ENCODE data around the gene FNIP2.

The FNIP2 gene

GRCh38 chr4:158763462-158763861, 5.4 kb upstream of the FNIP2 start:
- TF ChIP-seq, protein P1, sequence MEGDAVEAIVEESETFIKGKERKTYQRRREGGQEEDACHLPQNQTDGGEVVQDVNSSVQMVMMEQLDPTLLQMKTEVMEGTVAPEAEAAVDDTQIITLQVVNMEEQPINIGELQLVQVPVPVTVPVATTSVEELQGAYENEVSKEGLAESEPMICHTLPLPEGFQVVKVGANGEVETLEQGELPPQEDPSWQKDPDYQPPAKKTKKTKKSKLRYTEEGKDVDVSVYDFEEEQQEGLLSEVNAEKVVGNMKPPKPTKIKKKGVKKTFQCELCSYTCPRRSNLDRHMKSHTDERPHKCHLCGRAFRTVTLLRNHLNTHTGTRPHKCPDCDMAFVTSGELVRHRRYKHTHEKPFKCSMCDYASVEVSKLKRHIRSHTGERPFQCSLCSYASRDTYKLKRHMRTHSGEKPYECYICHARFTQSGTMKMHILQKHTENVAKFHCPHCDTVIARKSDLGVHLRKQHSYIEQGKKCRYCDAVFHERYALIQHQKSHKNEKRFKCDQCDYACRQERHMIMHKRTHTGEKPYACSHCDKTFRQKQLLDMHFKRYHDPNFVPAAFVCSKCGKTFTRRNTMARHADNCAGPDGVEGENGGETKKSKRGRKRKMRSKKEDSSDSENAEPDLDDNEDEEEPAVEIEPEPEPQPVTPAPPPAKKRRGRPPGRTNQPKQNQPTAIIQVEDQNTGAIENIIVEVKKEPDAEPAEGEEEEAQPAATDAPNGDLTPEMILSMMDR (IDR thresholded peaks at IDR 0.05; ENCODE audit: control insufficient read depth, extremely low read depth, insufficient read depth) = no peak
- no peak for DNase-seq (ENCODE audit: low read depth)
- no peak overlapping the region for H3K4me3 ChIP-seq (ENCODE audit: low read depth, low read length)

GRCh38 chr4:158766434-158767044, 2.3 kb upstream of the FNIP2 start:
- no peak overlapping the region for H3K4me3 ChIP-seq (ENCODE audit: low read depth, low read length)
- TF ChIP-seq, protein P1 (IDR thresholded peaks at IDR 0.05; ENCODE audit: control insufficient read depth, extremely low read depth, insufficient read depth) = no peak
- no peak for DNase-seq (ENCODE audit: low read depth)

DNA sequence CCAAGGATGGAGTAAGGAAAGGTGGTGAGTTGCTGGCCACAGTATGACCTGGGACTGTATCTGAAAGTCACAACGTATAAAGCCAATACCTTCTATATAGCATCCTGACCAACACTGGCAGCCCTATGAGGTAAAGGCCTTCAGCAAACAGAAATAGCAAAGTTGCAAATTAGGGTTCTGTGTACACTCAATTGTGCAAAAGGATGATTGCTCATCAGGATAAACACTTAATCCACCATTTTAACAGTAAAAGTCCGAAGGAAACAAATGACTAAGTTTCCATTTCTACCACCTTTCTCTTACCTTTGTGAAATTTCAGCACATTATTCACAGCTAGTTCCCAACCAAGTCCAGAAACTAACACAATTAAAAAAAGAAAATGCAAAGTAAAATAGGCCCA, 1.4 kb upstream of the FNIP2 start:
- H3K4me3 ChIP-seq (ENCODE audit: low read depth, low read length) = no peak overlapping the region
- TF ChIP-seq, protein P1 (IDR thresholded peaks at IDR 0.05; ENCODE audit: control insufficient read depth, extremely low read depth, insufficient read depth) = no peak
- no peak for DNase-seq (ENCODE audit: low read depth)

GRCh38 chr4:158769175-158769921, 522 bp downstream of the FNIP2 start:
- TF ChIP-seq, protein P1 (IDR thresholded peaks at IDR 0.05; ENCODE audit: control insufficient read depth, extremely low read depth, insufficient read depth) = no peak
- peak overlapping the region; percentile 78 for H3K4me3 ChIP-seq (ENCODE audit: low read depth, low read length)
- no peak for DNase-seq (ENCODE audit: low read depth)

DNA sequence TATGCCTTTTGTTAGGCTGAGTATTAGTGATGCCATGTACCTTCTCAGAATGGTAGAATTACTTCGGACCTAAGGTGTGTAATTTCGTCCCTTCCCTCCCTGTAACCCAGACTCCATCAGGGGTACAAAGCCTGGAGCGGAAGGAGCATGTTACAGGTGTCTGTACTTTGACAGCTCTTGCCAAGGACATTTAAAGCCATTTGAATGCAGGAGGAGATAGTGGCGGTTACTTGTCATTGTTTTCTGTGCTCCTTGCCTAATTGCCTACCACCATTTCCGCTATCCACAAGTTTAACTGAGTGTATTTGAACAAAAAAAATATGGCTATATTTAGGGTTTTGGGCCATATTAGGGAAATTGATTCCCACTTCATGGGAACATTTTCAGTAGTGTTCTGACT, 1.8 kb downstream of the FNIP2 start:
- DNase-seq (ENCODE audit: low read depth) = no peak
- TF ChIP-seq, protein P1 (IDR thresholded peaks at IDR 0.05; ENCODE audit: control insufficient read depth, extremely low read depth, insufficient read depth) = no peak
- no peak overlapping the region for H3K4me3 ChIP-seq (ENCODE audit: low read depth, low read length)

- no peak for DNase-seq (ENCODE audit: low read depth)
- H3K4me3 ChIP-seq (ENCODE audit: low read depth, low read length) = no peak overlapping the region
- TF ChIP-seq, protein P1 (IDR thresholded peaks at IDR 0.05; ENCODE audit: control insufficient read depth, extremely low read depth, insufficient read depth) = no peak
Measured at GRCh38 chr4:158771776-158772175, 3.0 kb downstream of the FNIP2 start.

All from LNCaP clone FGC (cell line).